ENCODE data around the gene PARK7.
A peak's percentile ranks its signal among the peaks of the same experiment; 100 is the strongest.

The PARK7 gene

DNA sequence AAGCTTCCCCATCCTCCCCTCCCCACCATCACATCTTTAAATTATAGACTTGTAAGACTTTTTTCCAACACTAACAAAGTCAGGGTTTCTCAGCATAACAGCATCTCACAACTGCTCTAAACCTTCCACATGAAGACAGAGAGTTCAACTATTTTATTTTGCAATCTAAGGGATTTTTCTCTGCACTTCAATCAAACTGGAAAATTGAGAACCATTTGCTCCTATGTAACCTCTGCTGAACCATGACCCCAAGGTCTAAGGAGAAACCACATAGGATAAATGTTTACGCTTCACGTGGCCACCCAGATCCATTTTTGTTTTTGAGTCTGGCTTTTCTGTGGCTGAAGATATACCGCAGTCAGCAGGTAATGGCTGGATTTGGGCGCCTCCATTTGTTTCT lies 51.4 kb downstream of the PARK7 start:
- no peak for ATAC-seq (ENCODE audit: low read depth)
- no peak for DNase-seq (ENCODE audit: low spot score)
- Histone ChIP-seq H3K4me1 (ENCODE audit: insufficient read depth, poor library complexity, severe bottlenecking) (peaks cover 29% of the 10 kb centered on the region), H3K4me3 (ENCODE audit: severe bottlenecking) (no peak overlapping the region), H3K27me3 (ENCODE audit: insufficient read depth, poor library complexity, severe bottlenecking) (no peaks in the 10 kb centered on the region), H3K36me3 (ENCODE audit: low read depth) (peaks cover 84% of the 10 kb centered on the region), H3K27ac (ENCODE audit: poor library complexity, severe bottlenecking) (peak overlapping the region; percentile 99), H3K9me3 (ENCODE audit: severe bottlenecking) (no peaks in the 10 kb centered on the region)
- TF ChIP-seq, protein P1, sequence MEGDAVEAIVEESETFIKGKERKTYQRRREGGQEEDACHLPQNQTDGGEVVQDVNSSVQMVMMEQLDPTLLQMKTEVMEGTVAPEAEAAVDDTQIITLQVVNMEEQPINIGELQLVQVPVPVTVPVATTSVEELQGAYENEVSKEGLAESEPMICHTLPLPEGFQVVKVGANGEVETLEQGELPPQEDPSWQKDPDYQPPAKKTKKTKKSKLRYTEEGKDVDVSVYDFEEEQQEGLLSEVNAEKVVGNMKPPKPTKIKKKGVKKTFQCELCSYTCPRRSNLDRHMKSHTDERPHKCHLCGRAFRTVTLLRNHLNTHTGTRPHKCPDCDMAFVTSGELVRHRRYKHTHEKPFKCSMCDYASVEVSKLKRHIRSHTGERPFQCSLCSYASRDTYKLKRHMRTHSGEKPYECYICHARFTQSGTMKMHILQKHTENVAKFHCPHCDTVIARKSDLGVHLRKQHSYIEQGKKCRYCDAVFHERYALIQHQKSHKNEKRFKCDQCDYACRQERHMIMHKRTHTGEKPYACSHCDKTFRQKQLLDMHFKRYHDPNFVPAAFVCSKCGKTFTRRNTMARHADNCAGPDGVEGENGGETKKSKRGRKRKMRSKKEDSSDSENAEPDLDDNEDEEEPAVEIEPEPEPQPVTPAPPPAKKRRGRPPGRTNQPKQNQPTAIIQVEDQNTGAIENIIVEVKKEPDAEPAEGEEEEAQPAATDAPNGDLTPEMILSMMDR (IDR thresholded peaks at IDR 0.05; ENCODE audit: poor library complexity, severe bottlenecking), result no peak

DNA sequence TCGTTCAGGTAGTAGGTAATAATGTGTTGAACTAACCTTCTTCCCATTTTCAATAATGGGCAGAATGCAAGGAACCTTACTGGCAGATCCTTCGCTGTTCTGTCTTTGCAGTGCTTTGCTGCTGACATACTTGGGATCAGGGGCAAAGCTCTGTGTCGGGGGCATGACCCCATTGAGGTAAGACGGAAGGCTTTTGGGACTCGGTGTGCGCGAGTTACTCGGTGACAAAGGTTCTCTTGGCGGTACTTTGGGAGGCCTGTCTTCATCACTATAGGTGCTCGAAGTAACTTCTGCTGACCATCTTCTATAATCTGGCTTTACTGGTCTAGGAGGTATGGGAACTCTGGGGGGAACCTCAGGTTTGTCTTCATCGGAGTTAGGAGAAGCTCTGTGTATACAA lies 51.9 kb downstream of the PARK7 start:
- no peak for ATAC-seq (ENCODE audit: low read depth)

DNA sequence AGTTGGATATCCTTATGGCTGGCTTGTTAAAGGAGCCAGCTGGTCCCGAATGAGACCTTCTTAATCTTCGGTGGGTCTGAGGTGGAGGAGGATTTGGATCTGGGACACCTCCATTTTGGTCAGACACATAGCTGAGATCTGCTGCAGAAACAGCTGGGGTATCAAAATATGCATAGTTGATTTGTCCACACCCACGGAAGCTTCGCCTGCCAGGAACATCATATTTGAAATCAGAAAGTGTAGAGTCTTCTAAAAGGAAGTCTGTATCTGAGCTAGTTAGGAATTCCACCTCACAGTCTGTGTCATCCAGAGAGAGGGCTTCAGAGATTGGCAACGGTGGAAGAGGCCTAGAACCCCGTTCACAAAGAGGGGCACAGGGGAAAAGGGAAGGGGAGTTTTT lies 52.3 kb downstream of the PARK7 start:
- no peak for DNase-seq (ENCODE audit: low spot score)
- ATAC-seq (ENCODE audit: low read depth), result no peak
- Histone ChIP-seq H3K9me3 (ENCODE audit: severe bottlenecking) (no peaks in the 10 kb centered on the region), H3K4me1 (ENCODE audit: insufficient read depth, poor library complexity, severe bottlenecking) (peaks cover 38% of the 10 kb centered on the region), H3K4me3 (ENCODE audit: severe bottlenecking) (no peak overlapping the region), H3K36me3 (ENCODE audit: low read depth) (peaks cover 92% of the 10 kb centered on the region), H3K27me3 (ENCODE audit: insufficient read depth, poor library complexity, severe bottlenecking) (no peaks in the 10 kb centered on the region), H3K27ac (ENCODE audit: poor library complexity, severe bottlenecking) (peak overlapping the region; percentile 99)
- TF ChIP-seq, protein P1 (IDR thresholded peaks at IDR 0.05; ENCODE audit: poor library complexity, severe bottlenecking), result no peak

More for the DNA sequence above, 51.9 kb downstream of the PARK7 start:
- peak overlapping the region; percentile 99 for H3K27ac ChIP-seq (ENCODE audit: poor library complexity, severe bottlenecking)
- DNase-seq (ENCODE audit: low spot score), result no peak
- H3K36me3 ChIP-seq (ENCODE audit: low read depth), result peaks cover 88% of the 10 kb centered on the region
- H3K27me3 ChIP-seq (ENCODE audit: insufficient read depth, poor library complexity, severe bottlenecking), result no peaks in the 10 kb centered on the region
- TF ChIP-seq, protein P1 (IDR thresholded peaks at IDR 0.05; ENCODE audit: poor library complexity, severe bottlenecking), result no peak
- H3K4me1 ChIP-seq (ENCODE audit: insufficient read depth, poor library complexity, severe bottlenecking), result peaks cover 34% of the 10 kb centered on the region
- H3K4me3 ChIP-seq (ENCODE audit: severe bottlenecking), result no peak overlapping the region
- no peaks in the 10 kb centered on the region for H3K9me3 ChIP-seq (ENCODE audit: severe bottlenecking)

DNA sequence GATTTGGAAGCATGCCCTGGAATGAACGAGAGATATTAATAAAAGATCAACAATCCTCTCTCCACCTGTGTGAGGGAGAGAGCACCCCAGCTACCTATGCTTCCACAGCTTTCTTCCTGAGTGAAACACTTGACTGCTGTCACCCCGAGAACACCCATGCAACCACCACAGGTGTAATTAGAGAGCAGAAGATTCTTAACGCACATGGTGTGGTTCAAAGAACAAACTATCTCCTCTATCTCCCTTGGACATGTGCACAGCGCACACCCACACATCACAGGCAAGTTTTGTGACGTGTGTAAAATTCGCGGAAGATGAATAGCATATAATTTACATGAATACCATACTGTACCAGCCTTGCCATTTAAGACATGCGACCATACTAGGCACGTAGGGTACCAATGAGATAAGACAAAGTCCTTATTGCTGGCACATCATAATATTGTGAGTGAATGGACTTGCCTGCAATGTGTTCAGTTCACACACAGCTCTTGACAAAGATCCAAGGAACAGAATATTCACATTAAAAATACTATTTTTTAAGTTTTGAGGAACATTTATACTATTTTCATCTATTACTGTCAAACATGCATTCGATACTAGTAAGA lies 53.0 kb downstream of the PARK7 start:
- peaks cover 44% of the 10 kb centered on the region for H3K4me1 ChIP-seq (ENCODE audit: insufficient read depth, poor library complexity, severe bottlenecking)
- H3K9me3 ChIP-seq (ENCODE audit: severe bottlenecking), result no peaks in the 10 kb centered on the region
- H3K4me3 ChIP-seq (ENCODE audit: severe bottlenecking), result no peak overlapping the region
- H3K27me3 ChIP-seq (ENCODE audit: insufficient read depth, poor library complexity, severe bottlenecking), result no peaks in the 10 kb centered on the region
- peaks cover 99% of the 10 kb centered on the region for H3K36me3 ChIP-seq (ENCODE audit: low read depth)
- ATAC-seq (ENCODE audit: low read depth) (no peak), DNase-seq (ENCODE audit: low spot score) (no peak)
- TF ChIP-seq, protein P1 (IDR thresholded peaks at IDR 0.05; ENCODE audit: poor library complexity, severe bottlenecking), result no peak
- peak overlapping the region; percentile 99 for H3K27ac ChIP-seq (ENCODE audit: poor library complexity, severe bottlenecking)

- ATAC-seq (ENCODE audit: low read depth), result peak; percentile 26
- peaks cover 100% of the 10 kb centered on the region for H3K36me3 ChIP-seq (ENCODE audit: low read depth)
- no peak for DNase-seq (ENCODE audit: low spot score)
- H3K4me1 ChIP-seq (ENCODE audit: insufficient read depth, poor library complexity, severe bottlenecking), result peaks cover 52% of the 10 kb centered on the region
- no peak overlapping the region for H3K4me3 ChIP-seq (ENCODE audit: severe bottlenecking)
- no peaks in the 10 kb centered on the region for H3K9me3 ChIP-seq (ENCODE audit: severe bottlenecking)
- no peaks in the 10 kb centered on the region for H3K27me3 ChIP-seq (ENCODE audit: insufficient read depth, poor library complexity, severe bottlenecking)
- H3K27ac ChIP-seq (ENCODE audit: poor library complexity, severe bottlenecking), result peak overlapping the region; percentile 99
- TF ChIP-seq, protein P1 (IDR thresholded peaks at IDR 0.05; ENCODE audit: poor library complexity, severe bottlenecking), result peak; percentile 85
These were observed 53.7 kb downstream of the PARK7 start for GRCh38 chr1:8015036-8015808.
